Activated CD8-positive, alpha-beta memory T cell treated with anti-CD3 and anti-CD28 coated beads, Interleukin-2, amount 50 U/mL, for 48 hours (primary cell): ENCODE results near the gene HCST.

Source experiments
- DNase-seq: peaks from one replicate; pipeline ENCODE4 v3.0.0-alpha.2; 2020

HCST gene

DNA sequence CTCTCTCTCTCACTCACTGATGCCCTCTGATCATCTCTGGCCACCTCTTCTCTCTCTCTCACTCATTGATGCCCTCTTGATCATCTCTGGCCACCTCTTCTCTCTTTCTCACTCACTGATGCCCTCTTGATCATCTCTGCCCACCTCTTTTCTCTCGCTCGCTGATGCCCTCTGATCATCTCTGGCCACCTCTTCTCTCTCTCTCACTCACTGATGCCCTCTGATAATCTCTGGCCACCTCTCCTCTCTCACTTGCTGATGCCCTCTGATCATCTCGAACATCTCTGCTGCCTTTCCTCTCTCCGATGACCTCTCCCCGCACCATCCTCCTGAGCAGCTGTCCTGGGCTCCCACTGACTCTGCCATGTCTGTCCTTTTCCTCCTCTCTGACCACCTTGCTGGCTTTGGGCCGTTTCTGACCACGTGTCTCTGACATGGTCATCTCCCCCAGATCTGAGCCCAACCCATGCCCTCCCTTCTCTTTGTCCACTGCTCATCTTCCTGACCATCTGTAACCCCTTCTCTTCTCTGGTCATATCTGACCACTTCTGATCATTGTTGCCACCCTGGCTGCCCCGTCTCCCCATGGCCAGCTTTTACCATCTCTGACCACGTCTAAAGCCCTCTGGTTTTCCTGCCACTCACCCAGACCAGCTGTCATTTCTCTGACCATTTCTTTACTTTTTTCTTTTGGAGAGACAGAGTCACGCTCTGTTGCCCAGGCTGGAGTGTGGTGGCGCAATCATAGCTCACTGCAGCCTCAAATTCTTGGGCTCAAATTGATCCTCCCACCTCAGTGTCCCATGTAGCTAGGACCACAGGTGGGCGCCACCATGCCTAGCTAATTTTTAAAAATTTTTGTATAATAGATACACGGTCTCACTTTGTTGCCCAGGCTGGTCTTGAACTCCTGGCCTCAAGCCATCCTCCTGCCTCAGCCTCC is 36.2 kb downstream of the HCST start:
- no peak for DNase-seq

DNA sequence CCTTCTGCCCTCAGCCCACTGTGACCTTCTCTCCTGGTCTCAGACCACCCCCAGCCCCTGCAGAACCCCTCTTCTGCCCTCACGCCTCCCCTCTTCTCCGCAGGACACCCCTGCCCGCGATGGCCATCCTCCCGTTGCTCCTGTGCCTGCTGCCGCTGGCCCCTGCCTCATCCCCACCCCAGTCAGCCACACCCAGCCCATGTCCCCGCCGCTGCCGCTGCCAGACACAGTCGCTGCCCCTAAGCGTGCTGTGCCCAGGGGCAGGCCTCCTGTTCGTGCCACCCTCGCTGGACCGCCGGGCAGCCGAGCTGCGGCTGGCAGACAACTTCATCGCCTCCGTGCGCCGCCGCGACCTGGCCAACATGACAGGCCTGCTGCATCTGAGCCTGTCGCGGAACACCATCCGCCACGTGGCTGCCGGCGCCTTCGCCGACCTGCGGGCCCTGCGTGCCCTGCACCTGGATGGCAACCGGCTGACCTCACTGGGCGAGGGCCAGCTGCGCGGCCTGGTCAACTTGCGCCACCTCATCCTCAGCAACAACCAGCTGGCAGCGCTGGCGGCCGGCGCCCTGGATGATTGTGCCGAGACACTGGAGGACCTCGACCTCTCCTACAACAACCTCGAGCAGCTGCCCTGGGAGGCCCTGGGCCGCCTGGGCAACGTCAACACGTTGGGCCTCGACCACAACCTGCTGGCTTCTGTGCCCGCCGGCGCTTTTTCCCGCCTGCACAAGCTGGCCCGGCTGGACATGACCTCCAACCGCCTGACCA is 37.2 kb downstream of the HCST start:
- DNase-seq, result no peak

DNA sequence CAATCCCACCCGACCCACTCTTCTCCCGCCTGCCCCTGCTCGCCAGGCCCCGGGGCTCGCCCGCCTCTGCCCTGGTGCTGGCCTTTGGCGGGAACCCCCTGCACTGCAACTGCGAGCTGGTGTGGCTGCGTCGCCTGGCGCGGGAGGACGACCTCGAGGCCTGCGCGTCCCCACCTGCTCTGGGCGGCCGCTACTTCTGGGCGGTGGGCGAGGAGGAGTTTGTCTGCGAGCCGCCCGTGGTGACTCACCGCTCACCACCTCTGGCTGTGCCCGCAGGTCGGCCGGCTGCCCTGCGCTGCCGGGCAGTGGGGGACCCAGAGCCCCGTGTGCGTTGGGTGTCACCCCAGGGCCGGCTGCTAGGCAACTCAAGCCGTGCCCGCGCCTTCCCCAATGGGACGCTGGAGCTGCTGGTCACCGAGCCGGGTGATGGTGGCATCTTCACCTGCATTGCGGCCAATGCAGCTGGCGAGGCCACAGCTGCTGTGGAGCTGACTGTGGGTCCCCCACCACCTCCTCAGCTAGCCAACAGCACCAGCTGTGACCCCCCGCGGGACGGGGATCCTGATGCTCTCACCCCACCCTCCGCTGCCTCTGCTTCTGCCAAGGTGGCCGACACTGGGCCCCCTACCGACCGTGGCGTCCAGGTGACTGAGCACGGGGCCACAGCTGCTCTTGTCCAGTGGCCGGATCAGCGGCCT is 37.9 kb downstream of the HCST start:
- no peak for DNase-seq

DNA sequence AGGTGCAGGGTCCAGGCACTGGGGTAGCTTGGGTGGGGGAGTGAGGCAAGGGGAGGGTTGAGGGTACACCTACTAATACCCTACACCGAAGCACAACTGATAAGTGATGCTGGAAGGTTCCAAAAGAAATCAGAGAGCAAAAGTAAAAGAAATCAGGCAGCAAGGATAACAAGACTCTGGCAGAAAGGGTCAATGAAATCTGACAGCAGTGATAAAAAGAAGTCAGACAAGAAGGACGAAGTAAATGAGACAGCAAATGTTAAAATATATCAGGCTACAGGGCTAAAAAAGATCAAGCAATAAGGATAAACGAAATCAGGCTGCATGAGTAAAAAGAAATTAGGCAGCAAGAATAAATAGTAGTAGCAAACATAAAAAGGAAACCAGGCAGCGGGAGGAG is 38.5 kb downstream of the HCST start:
- no peak for DNase-seq

DNA sequence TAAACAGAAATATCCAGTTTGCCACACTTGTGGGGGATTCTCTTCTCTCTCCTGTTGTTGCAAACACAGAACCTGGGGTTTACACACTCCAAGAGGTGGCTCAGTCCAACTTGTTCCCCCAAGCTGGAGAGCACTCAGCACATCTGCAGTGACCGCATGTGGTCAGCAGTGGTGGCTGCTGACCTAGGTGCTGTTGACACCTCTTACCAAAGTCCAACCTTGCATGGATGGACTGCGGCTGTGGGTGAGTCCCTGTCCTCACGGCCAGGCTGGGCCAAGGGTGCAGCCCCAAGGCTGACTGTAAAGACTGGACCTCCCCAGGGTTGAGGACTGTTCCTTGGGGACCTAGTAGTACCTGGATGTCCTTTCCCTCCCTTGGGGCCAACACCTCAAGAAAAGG is 39.9 kb downstream of the HCST start:
- DNase-seq, result no peak

DNA sequence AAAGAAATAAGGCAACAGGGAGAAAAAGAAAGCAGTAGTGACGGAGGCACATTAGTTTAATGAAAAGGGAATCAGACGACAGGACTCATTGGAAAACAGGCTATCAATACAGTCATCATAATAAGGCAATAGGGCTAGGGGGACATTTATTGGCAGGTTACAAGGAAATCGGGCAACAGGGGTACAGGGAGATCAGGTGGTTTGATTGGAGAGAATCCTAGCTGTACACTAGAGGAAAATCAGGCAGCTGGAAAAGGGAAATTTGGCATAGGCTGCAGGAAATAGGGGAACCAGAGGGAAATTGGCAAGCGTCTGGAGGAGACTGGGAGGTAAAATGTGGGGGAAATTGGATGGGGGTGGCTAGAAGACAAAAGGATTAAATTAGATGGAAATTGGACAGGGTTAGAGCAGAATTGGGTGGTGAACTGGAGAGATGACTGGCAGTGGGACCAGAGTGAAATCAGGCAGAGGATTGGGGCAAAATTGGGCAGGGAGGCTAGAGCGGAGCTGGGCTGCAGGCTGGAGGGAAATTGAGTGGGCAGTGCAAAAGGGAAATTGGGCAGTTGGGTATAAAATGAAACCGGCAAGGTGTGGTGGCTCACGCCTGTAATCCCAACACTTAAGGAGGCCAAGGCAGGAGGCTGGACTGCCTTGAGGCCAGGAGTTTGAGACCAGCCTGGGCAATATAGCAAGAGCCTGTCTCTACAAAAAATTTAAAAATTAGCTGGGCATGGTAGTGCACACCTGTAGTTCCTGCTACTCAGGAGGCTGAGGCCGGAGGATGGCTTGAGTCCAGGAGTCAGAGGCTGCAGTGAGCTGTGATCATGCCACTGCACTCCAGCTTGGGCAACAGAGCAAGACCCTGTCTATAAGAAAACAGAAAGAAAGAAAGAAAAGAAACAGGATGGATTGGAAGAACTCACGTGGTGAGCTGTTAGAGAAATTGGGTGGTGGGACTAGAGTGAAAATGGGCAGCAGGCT is 41.3 kb downstream of the HCST start:
- DNase-seq, result no peak

DNA sequence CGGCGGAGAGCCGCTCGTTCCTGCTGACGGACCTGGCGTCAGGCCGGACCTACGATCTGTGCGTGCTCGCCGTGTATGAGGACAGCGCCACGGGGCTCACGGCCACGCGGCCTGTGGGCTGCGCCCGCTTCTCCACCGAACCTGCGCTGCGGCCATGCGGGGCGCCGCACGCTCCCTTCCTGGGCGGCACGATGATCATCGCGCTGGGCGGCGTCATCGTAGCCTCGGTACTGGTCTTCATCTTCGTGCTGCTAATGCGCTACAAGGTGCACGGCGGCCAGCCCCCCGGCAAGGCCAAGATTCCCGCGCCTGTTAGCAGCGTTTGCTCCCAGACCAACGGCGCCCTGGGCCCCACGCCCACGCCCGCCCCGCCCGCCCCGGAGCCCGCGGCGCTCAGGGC is 42.2 kb downstream of the HCST start:
- DNase-seq, result no peak

DNA sequence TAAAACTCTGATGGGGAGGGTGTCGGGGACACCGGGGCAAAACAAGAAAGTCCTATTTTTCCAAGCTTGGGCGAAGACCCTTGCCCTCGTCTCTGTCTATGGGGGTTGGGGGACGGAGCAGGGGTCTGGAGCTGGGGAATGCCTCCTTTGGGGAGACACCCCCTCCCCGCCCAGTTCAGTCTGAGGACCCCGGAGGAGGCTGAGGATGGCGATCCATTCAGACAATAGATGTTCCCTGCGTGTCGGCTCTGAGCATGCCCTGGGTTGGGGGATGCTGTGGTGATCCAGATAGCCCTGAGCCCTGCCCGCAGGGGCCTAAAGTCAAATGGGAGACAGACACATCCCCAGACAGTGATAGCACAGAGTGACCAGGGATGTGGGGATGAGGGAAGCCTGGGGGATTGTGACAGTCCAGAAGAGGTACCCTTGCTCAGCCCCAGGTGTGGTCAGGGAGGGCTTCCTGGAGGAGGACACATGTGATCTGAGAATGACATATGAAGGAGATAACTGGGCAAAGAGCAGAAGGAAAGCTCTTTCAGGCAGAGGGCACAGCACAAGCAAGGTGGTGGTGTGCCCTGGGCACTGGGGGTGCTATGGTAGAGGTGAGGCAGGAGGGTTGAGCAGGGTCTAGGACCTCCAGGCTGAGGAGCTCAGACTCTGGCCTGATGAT is 42.9 kb downstream of the HCST start:
- DNase-seq, result no peak

DNA sequence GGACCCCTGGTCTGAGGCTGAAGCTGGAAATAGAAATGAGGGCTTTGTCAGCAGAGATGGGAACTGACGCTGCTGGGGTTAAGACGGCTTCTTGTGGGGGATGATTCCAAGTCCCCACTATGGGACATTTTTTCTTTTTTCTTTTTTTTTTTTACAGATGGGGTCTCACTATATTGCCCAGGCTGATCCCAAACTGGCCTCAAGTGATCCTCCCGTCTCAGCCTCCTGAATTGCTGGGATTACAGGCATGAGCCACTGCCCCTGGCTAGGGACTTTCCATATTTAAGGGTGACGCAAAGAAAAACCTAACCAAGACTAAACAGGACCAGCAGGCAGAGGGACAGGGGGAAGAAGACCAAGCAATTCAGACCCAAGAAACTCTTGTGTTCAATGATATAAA is 43.9 kb downstream of the HCST start:
- DNase-seq, result no peak

DNA sequence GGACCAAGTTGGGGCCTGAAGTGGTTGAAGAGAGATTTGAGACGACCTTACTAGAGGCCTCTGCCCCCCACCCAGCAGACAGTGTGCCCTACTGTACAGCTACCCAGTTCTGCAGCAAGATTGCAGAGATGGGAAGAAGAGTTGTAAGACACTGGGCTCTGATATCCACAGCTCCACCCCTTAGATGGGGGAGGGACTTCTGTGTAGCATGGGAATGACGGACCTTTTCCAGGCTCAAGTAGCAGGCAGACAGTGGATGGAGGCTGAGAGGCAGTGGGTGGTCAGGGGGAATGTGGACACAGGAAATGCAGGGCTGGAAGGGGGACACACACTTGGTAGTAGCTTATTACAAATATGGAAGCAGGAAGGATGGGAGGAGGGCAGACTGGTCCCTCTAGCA is 46.8 kb downstream of the HCST start:
- no peak for DNase-seq
